ENCODE results near the gene OLFML2A. TPM values are rescaled to one million over a fixed set of nuclear protein-coding genes. Genes with fewer than 3 reads are reported as not detected.

OLFML2A gene
- polyA plus RNA-seq, 2 of the 4 experiments (the other 2 are of a cell fraction) = 8.2 to 14.5 TPM

DNA sequence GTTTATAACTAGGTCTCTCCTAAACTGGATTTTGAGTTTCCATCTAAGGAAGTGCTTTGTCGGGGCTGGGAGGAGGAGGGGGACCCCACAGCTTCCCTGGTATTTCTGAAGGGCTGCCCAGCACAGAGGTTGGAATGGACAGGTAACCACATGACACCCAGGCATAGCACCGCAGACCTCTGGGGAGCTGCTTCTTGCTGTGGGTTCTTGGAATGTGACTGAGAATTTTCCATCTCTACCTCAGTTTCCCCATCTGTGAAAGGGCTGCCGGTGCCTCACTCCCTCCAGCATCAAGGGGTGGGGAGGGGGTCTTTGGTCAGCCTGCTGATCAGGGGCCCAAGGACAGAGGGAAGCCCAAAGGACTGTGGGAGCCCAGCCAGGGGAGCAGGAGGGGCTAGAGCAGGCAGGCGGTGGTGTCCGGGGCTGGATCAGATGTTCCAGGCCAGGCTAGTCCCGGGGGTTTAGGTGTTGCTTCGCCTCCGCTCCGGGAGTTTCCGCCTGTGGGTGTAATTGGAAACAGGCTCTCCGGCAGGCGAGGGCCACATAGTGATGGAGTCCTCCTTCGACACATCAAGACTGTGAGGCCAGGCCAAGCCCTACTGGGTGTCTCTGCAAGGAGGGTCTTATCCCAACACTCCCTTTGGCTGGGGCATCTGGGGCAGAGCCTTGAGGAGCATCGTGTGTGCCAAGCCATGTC, 3.3 kb downstream of the OLFML2A start:
- FAIRE-seq = no peak
- ATAC-seq = no peak
- H3K27ac ChIP-seq = peak overlapping the region; percentile 61 to 79
- H3K4me3 ChIP-seq = no peak overlapping the region
- no peak for DNase-seq (ENCODE audit: low read depth in 1 of 2, low spot score in 1 of 2)
- no peak for TF ChIP-seq KDM5A (IDR thresholded peaks at IDR 0.05)
- TF ChIP-seq ZSCAN20 (CRISPR knock-in tag; IDR thresholded peaks at IDR 0.05) = no peak
- TF ChIP-seq BHLHE40 (IDR thresholded peaks at IDR 0.05; ENCODE audit: low read depth, low read length) = no peak
- TF ChIP-seq HOXB5 (CRISPR knock-in tag; IDR thresholded peaks at IDR 0.05) = no peak
- no peaks in the 10 kb centered on the region for H3K9me3 ChIP-seq
- ChIA-PET CTCF (interaction anchor here (0.9 to 37.7 kb wide), 5 partner anchors 8 to 595 kb away, joined by 3 to 2512 read pairs (median 21); partner anchors contain the start of genes ARPC5L, NR6A1, RPL35 and WDR38), POLR2A (interaction anchor here (0.8 to 1.4 kb wide), 8 partner anchors 9 to 122 kb away, joined by 3 to 7 read pairs (median 4); partner anchors contain the start of genes ARPC5L, NR6A1 and RPL35)
- peaks cover 54% of the 10 kb centered on the region for H3K4me1 ChIP-seq
- H3K4me2 ChIP-seq = peak overlapping the region; percentile 59
- WGBS (ENCODE audit: missing lambda C conversion rate) = 90% methylated on average over 14 of the region's 14 CpGs

DNA sequence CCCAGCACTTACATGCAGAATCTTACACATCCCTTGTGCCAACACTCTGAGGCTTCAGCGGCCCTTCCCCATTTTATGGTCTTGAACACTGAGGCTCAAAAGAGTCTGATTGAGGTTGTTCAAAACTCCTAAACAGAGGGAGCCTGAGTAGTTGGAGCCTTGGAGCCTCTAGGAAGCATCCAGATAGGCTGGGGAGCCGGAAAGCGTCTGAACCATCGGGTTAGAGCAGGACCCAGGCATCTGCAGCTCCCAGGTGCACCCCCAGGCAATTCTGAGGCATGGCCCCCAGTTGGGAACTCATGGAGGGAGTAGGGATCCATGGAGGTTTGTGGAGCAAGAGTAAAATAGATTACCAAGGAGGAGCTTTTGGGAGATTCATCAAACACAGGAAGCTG, 3.8 kb downstream of the OLFML2A start:
- WGBS (ENCODE audit: missing lambda C conversion rate) = 96% methylated on average over 4 of the region's 4 CpGs
- POLR2A ChIA-PET = no interaction called here
- no peak for ATAC-seq
- no peaks in the 10 kb centered on the region for H3K9me3 ChIP-seq
- TF ChIP-seq FOXS1 (CRISPR knock-in tag; IDR thresholded peaks at IDR 0.05) (no peak), EHMT2 (IDR thresholded peaks at IDR 0.05; ENCODE audit: low read depth) (no peak), CBX8 (IDR thresholded peaks at IDR 0.05) (no peak), GATA3 (IDR thresholded peaks at IDR 0.05; ENCODE audit: borderline replicate concordance) (no peak), CHD2 (IDR thresholded peaks at IDR 0.05; ENCODE audit: low read length, partially characterized antibody) (no peak), MAFK (IDR thresholded peaks at IDR 0.05; ENCODE audit: partially characterized antibody) (no peak), CBX2 (IDR thresholded peaks at IDR 0.05; ENCODE audit: borderline replicate concordance, low read depth) (no peak), PHF8 (IDR thresholded peaks at IDR 0.05; ENCODE audit: borderline replicate concordance, low read depth) (no peak)
- TF ChIP-seq, protein P1, sequence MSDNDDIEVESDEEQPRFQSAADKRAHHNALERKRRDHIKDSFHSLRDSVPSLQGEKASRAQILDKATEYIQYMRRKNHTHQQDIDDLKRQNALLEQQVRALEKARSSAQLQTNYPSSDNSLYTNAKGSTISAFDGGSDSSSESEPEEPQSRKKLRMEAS (IDR thresholded peaks at IDR 0.05) = no peak
- H3K27ac ChIP-seq = peak overlapping the region in 1 of 2 experiments; percentile 79; a peak in 3 of 6 replicates
- H3K4me3 ChIP-seq = no peak overlapping the region
- no peak for FAIRE-seq
- no peak overlapping the region for H3K4me2 ChIP-seq
- no peak for DNase-seq (ENCODE audit: low read depth in 1 of 2, low spot score in 1 of 2)
- H3K4me1 ChIP-seq = peaks cover 54% of the 10 kb centered on the region
- CTCF ChIA-PET = interaction anchor here (0.6 to 37.7 kb wide), 4 partner anchors 9 to 69 kb away, joined by 3 to 2512 read pairs (median 403); partner anchors contain the start of genes ARPC5L, NR6A1, RPL35 and WDR38

DNA sequence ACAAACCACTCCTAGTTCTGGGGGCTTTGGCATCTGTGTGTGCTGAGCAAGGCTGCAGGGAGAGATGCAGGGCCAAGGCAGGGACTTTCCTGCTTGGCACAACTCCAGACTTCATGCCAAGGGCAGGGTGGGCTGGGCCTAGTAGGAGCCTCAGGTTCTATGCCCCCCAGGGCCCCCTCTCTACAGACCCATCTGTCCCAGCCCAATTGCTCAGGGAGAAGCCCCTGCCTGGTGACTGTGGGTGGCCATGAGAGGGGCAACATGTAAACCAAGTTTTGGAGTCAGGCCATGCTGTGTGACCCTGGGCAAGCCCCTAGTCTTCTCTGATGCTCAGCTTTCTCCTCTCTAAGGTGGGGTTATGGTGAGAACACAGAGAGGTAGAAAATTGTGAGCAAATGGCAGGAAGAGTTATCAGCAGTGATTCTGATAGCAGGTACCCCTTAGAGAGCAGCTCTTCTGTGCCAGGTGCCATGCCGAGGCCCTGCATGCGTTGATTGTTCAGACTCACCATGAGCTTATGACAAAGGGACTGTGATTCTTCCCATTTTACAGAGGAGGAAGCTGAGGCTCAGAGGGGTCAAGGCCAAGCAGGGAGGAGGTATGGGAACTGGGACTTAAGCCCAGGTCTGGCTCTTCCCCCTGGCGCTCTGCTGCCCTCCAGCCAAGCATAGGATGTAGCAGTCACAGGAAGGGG, 5.2 kb downstream of the OLFML2A start:
- Histone ChIP-seq H3K4me2 (no peak overlapping the region), H3K9me3 (no peaks in the 10 kb centered on the region), H3K4me1 (peaks cover 48% of the 10 kb centered on the region), H3K27ac (peak overlapping the region in 1 of 2 experiments; percentile 59; a peak in 2 of 6 replicates), H3K4me3 (no peak overlapping the region)
- TF ChIP-seq ZSCAN20 (CRISPR knock-in tag; IDR thresholded peaks at IDR 0.05) = no peak
- TF ChIP-seq HOXA7 (CRISPR knock-in tag; IDR thresholded peaks at IDR 0.05) = no peak
- no peak for TF ChIP-seq POLR2AphosphoS2 (conservative IDR thresholded peaks at IDR 0.05; ENCODE audit: low read length)
- TF ChIP-seq, protein P2, sequence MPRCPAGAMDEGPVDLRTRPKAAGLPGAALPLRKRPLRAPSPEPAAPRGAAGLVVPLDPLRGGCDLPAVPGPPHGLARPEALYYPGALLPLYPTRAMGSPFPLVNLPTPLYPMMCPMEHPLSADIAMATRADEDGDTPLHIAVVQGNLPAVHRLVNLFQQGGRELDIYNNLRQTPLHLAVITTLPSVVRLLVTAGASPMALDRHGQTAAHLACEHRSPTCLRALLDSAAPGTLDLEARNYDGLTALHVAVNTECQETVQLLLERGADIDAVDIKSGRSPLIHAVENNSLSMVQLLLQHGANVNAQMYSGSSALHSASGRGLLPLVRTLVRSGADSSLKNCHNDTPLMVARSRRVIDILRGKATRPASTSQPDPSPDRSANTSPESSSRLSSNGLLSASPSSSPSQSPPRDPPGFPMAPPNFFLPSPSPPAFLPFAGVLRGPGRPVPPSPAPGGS (IDR thresholded peaks at IDR 0.05) = no peak
- TF ChIP-seq CHD4 (IDR thresholded peaks at IDR 0.05; ENCODE audit: borderline replicate concordance) = no peak
- TF ChIP-seq PHF8 (IDR thresholded peaks at IDR 0.05; ENCODE audit: borderline replicate concordance, low read depth) = no peak
- no peak for TF ChIP-seq EHMT2 (IDR thresholded peaks at IDR 0.05; ENCODE audit: low read depth)
- TF ChIP-seq, protein P3, sequence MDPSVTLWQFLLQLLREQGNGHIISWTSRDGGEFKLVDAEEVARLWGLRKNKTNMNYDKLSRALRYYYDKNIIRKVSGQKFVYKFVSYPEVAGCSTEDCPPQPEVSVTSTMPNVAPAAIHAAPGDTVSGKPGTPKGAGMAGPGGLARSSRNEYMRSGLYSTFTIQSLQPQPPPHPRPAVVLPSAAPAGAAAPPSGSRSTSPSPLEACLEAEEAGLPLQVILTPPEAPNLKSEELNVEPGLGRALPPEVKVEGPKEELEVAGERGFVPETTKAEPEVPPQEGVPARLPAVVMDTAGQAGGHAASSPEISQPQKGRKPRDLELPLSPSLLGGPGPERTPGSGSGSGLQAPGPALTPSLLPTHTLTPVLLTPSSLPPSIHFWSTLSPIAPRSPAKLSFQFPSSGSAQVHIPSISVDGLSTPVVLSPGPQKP (IDR thresholded peaks at IDR 0.05; ENCODE audit: low read depth, low read length) = no peak
- no peak for DNase-seq (ENCODE audit: low read depth in 1 of 2, low spot score in 1 of 2)
- FAIRE-seq = no peak
- 90% methylated on average over 2 of the region's 3 CpGs for WGBS (ENCODE audit: missing lambda C conversion rate)
- no peak for ATAC-seq
- ChIA-PET POLR2A (no interaction called here), CTCF (interaction anchor here (2.1 to 37.7 kb wide), 4 partner anchors 8 to 64 kb away, joined by 7 to 2512 read pairs (median 403); partner anchors contain the start of genes ARPC5L, NR6A1, RPL35 and WDR38)

All from A549 (cell line).